Transverse colon (tissue), 4 donors: ENCODE data around the gene MYBL2.

ENCODE experiments used
- EP300 ChIP-seq: sonication (generic); formaldehyde crosslinking; IDR thresholded peaks from one replicate; pipeline ENCODE4 v1.6.1; 2017; ENCODE audit warnings: antibody characterized with exemption, low read depth
- POLR2A ChIP-seq: fragments of 450-650 bp; IDR thresholded peaks from one replicate; pipeline ENCODE4 v1.6.1; 2016; ENCODE audit warnings: antibody characterized with exemption, mild to moderate bottlenecking, moderate library complexity
- POLR2AphosphoS5 ChIP-seq, 3 donors: sonication (generic); formaldehyde crosslinking; IDR thresholded peaks; one replicate each; pipeline ENCODE4 v1.6.1; 2016; ENCODE audit warnings: antibody characterized with exemption in 3 of 3
- TF ChIP-seq, protein P1 (sequence below), 5 experiments: fragments of 200-600 bp in 3 of 5; fragments of 450-650 bp in 2 of 5; sonication (generic) in 3 of 5; IDR thresholded peaks; 1 replicate in 2 of 5; 2 replicates in 3 of 5; pipeline ENCODE4 v1.5.1; 2016 to 2017; ENCODE audit warnings: antibody characterized with exemption in 5 of 5, inconsistent platforms in 3 of 5, mild to moderate bottlenecking in 2 of 5, moderate library complexity in 1 of 5

DNA sequence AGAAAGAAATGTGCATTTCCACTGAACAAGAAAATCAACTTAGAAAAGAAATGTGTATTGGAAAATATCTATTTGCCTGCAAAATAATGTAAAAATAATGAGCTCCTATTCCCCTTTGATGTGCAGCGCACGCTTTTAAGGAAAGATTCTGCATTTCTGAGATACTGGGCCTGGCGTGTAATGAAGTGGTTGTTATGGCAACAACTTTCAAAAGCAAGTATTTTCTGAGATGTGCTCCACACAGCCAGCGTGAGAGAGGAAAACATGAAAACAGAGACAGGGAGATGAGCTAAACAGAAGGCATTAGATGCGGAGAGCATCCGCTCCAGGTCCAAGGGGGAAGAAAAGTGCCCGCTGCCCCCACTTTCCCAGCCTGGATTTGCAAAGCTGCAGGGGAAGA, 99.0 kb downstream of the MYBL2 start:
- TF ChIP-seq POLR2A (no peak), EP300 (no peak), POLR2AphosphoS5 (IDR thresholded peaks at IDR 0.05) (no peak)
- TF ChIP-seq, protein P1, sequence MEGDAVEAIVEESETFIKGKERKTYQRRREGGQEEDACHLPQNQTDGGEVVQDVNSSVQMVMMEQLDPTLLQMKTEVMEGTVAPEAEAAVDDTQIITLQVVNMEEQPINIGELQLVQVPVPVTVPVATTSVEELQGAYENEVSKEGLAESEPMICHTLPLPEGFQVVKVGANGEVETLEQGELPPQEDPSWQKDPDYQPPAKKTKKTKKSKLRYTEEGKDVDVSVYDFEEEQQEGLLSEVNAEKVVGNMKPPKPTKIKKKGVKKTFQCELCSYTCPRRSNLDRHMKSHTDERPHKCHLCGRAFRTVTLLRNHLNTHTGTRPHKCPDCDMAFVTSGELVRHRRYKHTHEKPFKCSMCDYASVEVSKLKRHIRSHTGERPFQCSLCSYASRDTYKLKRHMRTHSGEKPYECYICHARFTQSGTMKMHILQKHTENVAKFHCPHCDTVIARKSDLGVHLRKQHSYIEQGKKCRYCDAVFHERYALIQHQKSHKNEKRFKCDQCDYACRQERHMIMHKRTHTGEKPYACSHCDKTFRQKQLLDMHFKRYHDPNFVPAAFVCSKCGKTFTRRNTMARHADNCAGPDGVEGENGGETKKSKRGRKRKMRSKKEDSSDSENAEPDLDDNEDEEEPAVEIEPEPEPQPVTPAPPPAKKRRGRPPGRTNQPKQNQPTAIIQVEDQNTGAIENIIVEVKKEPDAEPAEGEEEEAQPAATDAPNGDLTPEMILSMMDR (IDR thresholded peaks at IDR 0.05): no peak
